H54 (cell line): ENCODE results near the gene C6orf58.

Experiments used
- DNase-seq: peaks from one replicate; pipeline ENCODE4 v3.0.0; 2011; ENCODE audit warnings: low spot score, mixed read lengths; ENCODE audit not compliant: insufficient read length
- FAIRE-seq: peaks from 3 replicates; lab custom pipeline; 2011; peaks lifted over from hg19 to GRCh38; lab: Jason Lieb, UNC
- POLR2A ChIP-seq: IDR thresholded peaks from 2 replicates; pipeline ENCODE4 v1.6.1; 2011; ENCODE audit warnings: low read depth, mild to moderate bottlenecking, low read length

The C6orf58 gene

GRCh38 chr6:127637830-127638409 lies 60.9 kb downstream of the C6orf58 start:
- FAIRE-seq (no peak), DNase-seq (no peak)
- TF ChIP-seq POLR2A, result no peak
